ENCODE data around the gene TIGD6. TPM values are rescaled to one million over a fixed set of nuclear protein-coding genes. Genes with fewer than 3 reads are reported as not detected.
A peak's percentile ranks its signal among the peaks of the same experiment; 100 is the strongest.

The TIGD6 gene
- polyA plus RNA-seq, 4 donors, result 1.6 to 5.9 (median 3.0) TPM

DNA sequence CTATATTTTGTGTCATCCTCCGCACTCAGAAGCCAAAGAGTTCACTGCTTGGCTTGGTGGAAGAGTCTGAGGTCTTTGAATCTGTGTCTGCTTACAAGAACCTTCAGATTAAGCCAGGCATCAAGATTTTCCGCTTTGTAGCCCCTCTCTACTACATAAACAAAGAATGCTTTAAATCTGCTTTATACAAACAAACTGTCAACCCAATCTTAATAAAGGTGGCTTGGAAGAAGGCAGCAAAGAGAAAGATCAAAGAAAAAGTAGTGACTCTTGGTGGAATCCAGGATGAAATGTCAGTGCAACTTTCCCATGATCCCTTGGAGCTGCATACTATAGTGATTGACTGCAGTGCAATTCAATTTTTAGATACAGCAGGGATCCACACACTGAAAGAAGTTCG lies 19.2 kb downstream of the TIGD6 start:
- WGBS, 3 donors, result 75 to 97% (median 94%) methylated on average over 3 of the region's 3 CpGs
- no peak overlapping the region for H3K4me3 ChIP-seq (ENCODE audit: low read depth in 1 of 3, low read length in 3 of 3)
- no peaks in the 10 kb centered on the region for H3K9me3 ChIP-seq (ENCODE audit: control insufficient read depth in 2 of 2, insufficient read depth in 1 of 2, low read depth in 1 of 2, low read length in 1 of 2)
- no peak for DNase-seq
- peaks cover 3 to 25% (median 4%) of the 10 kb centered on the region in 3 donors for H3K4me1 ChIP-seq (ENCODE audit: control insufficient read depth in 3 of 3, insufficient read depth in 2 of 3, low read depth in 1 of 3, low read length in 2 of 3)
- no peak for FAIRE-seq
- H3K27me3 ChIP-seq (ENCODE audit: control insufficient read depth in 3 of 3, insufficient read depth in 3 of 3, low read length in 3 of 3), result no peaks in the 10 kb centered on the region
- peaks cover 0 to 14% (median 13%) of the 10 kb centered on the region in 3 donors for H3K36me3 ChIP-seq (ENCODE audit: control insufficient read depth in 3 of 3, insufficient read depth in 2 of 3, low read depth in 1 of 3, low read length in 3 of 3)
- no peak overlapping the region for H3K27ac ChIP-seq (ENCODE audit: low read depth in 1 of 3, low read length in 2 of 3)

DNA sequence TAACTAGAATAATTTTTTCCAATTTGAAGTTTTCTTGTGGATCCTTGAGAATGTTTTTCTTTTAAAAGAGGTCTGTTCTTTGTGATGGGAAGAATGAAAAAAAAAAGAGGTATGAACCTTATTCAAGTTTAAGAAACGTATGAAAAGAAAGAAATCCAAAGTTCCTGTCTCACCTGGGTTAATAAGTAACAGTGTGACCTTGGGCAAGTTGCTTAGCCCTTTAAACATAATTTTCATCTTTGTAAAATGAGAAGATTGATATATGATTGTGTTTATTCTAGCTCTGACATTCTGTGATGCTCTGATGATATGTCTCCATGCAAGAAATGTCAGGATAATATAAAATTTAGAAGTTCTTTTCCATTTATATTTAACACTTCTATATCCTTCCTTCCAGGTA lies 20.6 kb downstream of the TIGD6 start:
- Histone ChIP-seq H3K36me3 (ENCODE audit: control insufficient read depth in 3 of 3, insufficient read depth in 2 of 3, low read depth in 1 of 3, low read length in 3 of 3) (peaks cover 0 to 13% (median 12%) of the 10 kb centered on the region in 3 donors), H3K4me3 (ENCODE audit: low read depth in 1 of 3, low read length in 3 of 3) (no peak overlapping the region), H3K4me1 (ENCODE audit: control insufficient read depth in 3 of 3, insufficient read depth in 2 of 3, low read depth in 1 of 3, low read length in 2 of 3) (peaks cover 3 to 27% (median 6%) of the 10 kb centered on the region in 3 donors), H3K9me3 (ENCODE audit: control insufficient read depth in 2 of 2, insufficient read depth in 1 of 2, low read depth in 1 of 2, low read length in 1 of 2) (no peaks in the 10 kb centered on the region), H3K27me3 (ENCODE audit: control insufficient read depth in 3 of 3, insufficient read depth in 3 of 3, low read length in 3 of 3) (no peaks in the 10 kb centered on the region), H3K27ac (ENCODE audit: low read depth in 1 of 3, low read length in 2 of 3) (peak overlapping the region in 1 of 3 donors; percentile 7)
- WGBS, 3 donors, result 5 to 65% (median 24%) methylated on average over 1 of the region's 1 CpG
- DNase-seq (peak in 1 of 2 donors; percentile 31), FAIRE-seq (no peak)

DNA sequence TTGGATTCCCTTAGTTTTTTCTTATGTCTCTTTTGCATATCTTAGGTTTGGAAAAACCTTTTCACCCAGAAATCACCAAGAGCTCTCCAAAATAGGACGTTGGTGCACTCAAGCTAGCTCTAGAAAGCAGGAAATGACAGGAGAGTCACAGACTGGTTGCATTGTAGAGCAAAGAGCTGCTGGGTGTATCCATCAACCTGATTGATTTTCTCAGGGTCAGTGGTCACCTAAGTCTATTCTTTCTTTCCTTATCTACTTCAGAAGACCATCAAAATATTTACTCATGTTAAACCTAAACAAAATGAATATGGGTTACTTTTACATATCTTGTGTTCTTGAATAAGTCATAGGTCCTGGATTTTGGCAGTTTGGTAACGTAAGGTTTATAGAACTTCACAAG lies 25.0 kb downstream of the TIGD6 start:
- Histone ChIP-seq H3K27me3 (ENCODE audit: control insufficient read depth in 3 of 3, insufficient read depth in 3 of 3, low read length in 3 of 3) (no peaks in the 10 kb centered on the region), H3K4me1 (ENCODE audit: control insufficient read depth in 3 of 3, insufficient read depth in 2 of 3, low read depth in 1 of 3, low read length in 2 of 3) (peaks cover 3 to 12% (median 8%) of the 10 kb centered on the region in 3 donors), H3K36me3 (ENCODE audit: control insufficient read depth in 3 of 3, insufficient read depth in 2 of 3, low read depth in 1 of 3, low read length in 3 of 3) (peaks cover 0 to 19% (median 7%) of the 10 kb centered on the region in 3 donors), H3K9me3 (ENCODE audit: control insufficient read depth in 2 of 2, insufficient read depth in 1 of 2, low read depth in 1 of 2, low read length in 1 of 2) (no peaks in the 10 kb centered on the region), H3K27ac (ENCODE audit: low read depth in 1 of 3, low read length in 2 of 3) (no peak overlapping the region), H3K4me3 (ENCODE audit: low read depth in 1 of 3, low read length in 3 of 3) (no peak overlapping the region)
- FAIRE-seq (no peak), DNase-seq (no peak)
- WGBS, 3 donors, result 57 to 63% (median 61%) methylated on average over 2 of the region's 2 CpGs

- no peak for FAIRE-seq
- Histone ChIP-seq H3K4me1 (ENCODE audit: control insufficient read depth in 3 of 3, insufficient read depth in 2 of 3, low read depth in 1 of 3, low read length in 2 of 3) (peaks cover 0 to 34% (median 6%) of the 10 kb centered on the region in 3 donors), H3K27ac (ENCODE audit: low read depth in 1 of 3, low read length in 2 of 3) (peak overlapping the region in 1 of 3 donors; percentile 42)
These were observed 31.1 kb downstream of the TIGD6 start for GRCh38 chr5:149969181-149969930.

GRCh38 chr5:149966946-149967345 lies 33.5 kb downstream of the TIGD6 start:
- Histone ChIP-seq H3K4me1 (ENCODE audit: control insufficient read depth in 3 of 3, insufficient read depth in 2 of 3, low read depth in 1 of 3, low read length in 2 of 3) (peaks cover 0 to 45% (median 9%) of the 10 kb centered on the region in 3 donors), H3K27me3 (ENCODE audit: control insufficient read depth in 3 of 3, insufficient read depth in 3 of 3, low read length in 3 of 3) (no peaks in the 10 kb centered on the region), H3K4me3 (ENCODE audit: low read depth in 1 of 3, low read length in 3 of 3) (no peak overlapping the region), H3K27ac (ENCODE audit: low read depth in 1 of 3, low read length in 2 of 3) (peak overlapping the region in 2 of 3 donors; percentile 23 to 55), H3K9me3 (ENCODE audit: control insufficient read depth in 2 of 2, insufficient read depth in 1 of 2, low read depth in 1 of 2, low read length in 1 of 2) (no peaks in the 10 kb centered on the region), H3K36me3 (ENCODE audit: control insufficient read depth in 3 of 3, insufficient read depth in 2 of 3, low read depth in 1 of 3, low read length in 3 of 3) (peaks cover 0 to 10% (median 0%) of the 10 kb centered on the region in 3 donors)
- FAIRE-seq (no peak), DNase-seq (peak; percentile 57 to 77)
- WGBS, 3 donors, result 19 to 59% (median 40%) methylated on average over 3 of the region's 3 CpGs

More at GRCh38 chr5:149969181-149969930, 31.1 kb downstream of the TIGD6 start:
- Histone ChIP-seq H3K27me3 (ENCODE audit: control insufficient read depth in 3 of 3, insufficient read depth in 3 of 3, low read length in 3 of 3) (no peaks in the 10 kb centered on the region), H3K36me3 (ENCODE audit: control insufficient read depth in 3 of 3, insufficient read depth in 2 of 3, low read depth in 1 of 3, low read length in 3 of 3) (peaks cover 0 to 10% (median 0%) of the 10 kb centered on the region in 3 donors), H3K4me3 (ENCODE audit: low read depth in 1 of 3, low read length in 3 of 3) (no peak overlapping the region), H3K9me3 (ENCODE audit: control insufficient read depth in 2 of 2, insufficient read depth in 1 of 2, low read depth in 1 of 2, low read length in 1 of 2) (no peaks in the 10 kb centered on the region)
- peak; percentile 82 to 91 for DNase-seq
- WGBS, 3 donors, result 24 to 60% (median 45%) methylated on average over 4 of the region's 4 CpGs

GRCh38 chr5:149963729-149964128 lies 36.7 kb downstream of the TIGD6 start:
- H3K27me3 ChIP-seq (ENCODE audit: control insufficient read depth in 3 of 3, insufficient read depth in 3 of 3, low read length in 3 of 3), result no peaks in the 10 kb centered on the region
- H3K4me3 ChIP-seq (ENCODE audit: low read depth in 1 of 3, low read length in 3 of 3), result no peak overlapping the region
- WGBS, 3 donors, result 56 to 81% (median 70%) methylated on average over 3 of the region's 3 CpGs
- FAIRE-seq, result no peak
- peak; percentile 70 to 90 for DNase-seq
- H3K9me3 ChIP-seq (ENCODE audit: control insufficient read depth in 2 of 2, insufficient read depth in 1 of 2, low read depth in 1 of 2, low read length in 1 of 2), result no peaks in the 10 kb centered on the region
- H3K27ac ChIP-seq (ENCODE audit: low read depth in 1 of 3, low read length in 2 of 3), result peak overlapping the region in 1 of 3 donors; percentile 4
- peaks cover 0 to 46% (median 7%) of the 10 kb centered on the region in 3 donors for H3K4me1 ChIP-seq (ENCODE audit: control insufficient read depth in 3 of 3, insufficient read depth in 2 of 3, low read depth in 1 of 3, low read length in 2 of 3)
- H3K36me3 ChIP-seq (ENCODE audit: control insufficient read depth in 3 of 3, insufficient read depth in 2 of 3, low read depth in 1 of 3, low read length in 3 of 3), result peaks cover 0 to 6% (median 0%) of the 10 kb centered on the region in 3 donors

DNA sequence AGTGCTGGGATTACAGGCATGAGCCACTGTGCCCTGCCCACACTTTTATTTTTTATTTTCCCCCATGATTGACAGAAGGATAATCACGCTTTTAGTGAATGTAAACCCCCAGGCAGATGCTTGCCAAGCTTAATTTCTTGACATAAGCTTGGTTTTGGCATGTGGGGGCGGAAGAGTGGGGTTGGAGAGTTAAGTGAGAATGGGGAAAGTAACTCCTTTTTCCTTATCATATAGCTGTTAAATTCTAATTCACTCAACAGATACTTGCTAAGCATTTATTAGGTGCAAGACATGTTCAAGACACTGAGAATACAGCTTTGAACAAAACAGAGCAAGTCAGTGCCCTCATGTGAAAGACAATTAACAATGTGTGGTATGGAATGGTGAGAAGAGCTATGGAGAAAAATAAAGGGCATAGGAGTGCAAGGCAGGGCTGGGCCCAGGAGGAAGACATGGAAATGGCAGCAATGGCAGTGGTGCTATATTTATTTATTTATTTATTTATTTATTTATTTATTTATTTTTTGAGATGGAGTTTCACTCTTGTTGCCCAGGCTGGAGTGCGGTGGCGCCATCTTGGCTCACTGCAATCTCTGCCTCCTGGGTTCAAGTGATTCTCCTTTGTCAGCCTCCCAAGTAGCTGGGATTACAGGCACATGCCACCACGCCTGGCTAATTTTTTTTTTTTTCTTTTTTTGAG lies 37.7 kb downstream of the TIGD6 start:
- Histone ChIP-seq H3K4me3 (ENCODE audit: low read depth in 1 of 3, low read length in 3 of 3) (peak overlapping the region in 1 of 3 donors; percentile 88), H3K27ac (ENCODE audit: low read depth in 1 of 3, low read length in 2 of 3) (no peak overlapping the region)
- no peak for FAIRE-seq

DNA sequence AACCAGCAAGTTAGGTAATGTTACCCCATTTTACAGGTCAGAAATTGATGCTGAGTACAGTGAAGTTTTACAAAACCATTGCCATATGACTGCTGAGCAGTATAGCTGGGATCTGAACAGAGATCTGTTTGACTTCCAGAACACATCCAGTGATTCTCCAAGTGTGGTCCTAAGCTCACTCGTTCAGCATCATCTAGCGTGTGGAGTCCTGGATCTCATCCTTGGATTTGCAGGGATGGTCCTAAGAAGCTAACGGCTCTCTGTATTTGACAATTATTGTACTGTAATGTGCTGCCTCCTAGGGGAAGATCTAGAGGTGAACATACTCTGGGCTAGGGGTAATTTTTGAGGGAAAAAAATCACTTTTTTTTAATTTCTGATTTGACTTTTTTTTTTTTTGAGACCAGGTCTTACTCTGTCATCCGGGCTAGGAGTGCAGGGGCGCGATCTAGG lies 38.5 kb downstream of the TIGD6 start:
- DNase-seq (peak; percentile 41 to 68), FAIRE-seq (no peak)
- Histone ChIP-seq H3K27ac (ENCODE audit: low read depth in 1 of 3, low read length in 2 of 3) (no peak overlapping the region), H3K4me3 (ENCODE audit: low read depth in 1 of 3, low read length in 3 of 3) (peak overlapping the region; percentile 10 to 88 (median 85)), H3K4me1 (ENCODE audit: control insufficient read depth in 3 of 3, insufficient read depth in 2 of 3, low read depth in 1 of 3, low read length in 2 of 3) (peaks cover 0 to 48% (median 5%) of the 10 kb centered on the region in 3 donors), H3K27me3 (ENCODE audit: control insufficient read depth in 3 of 3, insufficient read depth in 3 of 3, low read length in 3 of 3) (no peaks in the 10 kb centered on the region), H3K9me3 (ENCODE audit: control insufficient read depth in 2 of 2, insufficient read depth in 1 of 2, low read depth in 1 of 2, low read length in 1 of 2) (no peaks in the 10 kb centered on the region), H3K36me3 (ENCODE audit: control insufficient read depth in 3 of 3, insufficient read depth in 2 of 3, low read depth in 1 of 3, low read length in 3 of 3) (peaks cover 0 to 6% (median 0%) of the 10 kb centered on the region in 3 donors)
- 64 to 70% (median 68%) methylated on average over 6 of the region's 6 CpGs for WGBS, 3 donors

More for the DNA sequence above, 37.7 kb downstream of the TIGD6 start:
- peaks cover 0 to 6% (median 0%) of the 10 kb centered on the region in 3 donors for H3K36me3 ChIP-seq (ENCODE audit: control insufficient read depth in 3 of 3, insufficient read depth in 2 of 3, low read depth in 1 of 3, low read length in 3 of 3)
- no peaks in the 10 kb centered on the region for H3K27me3 ChIP-seq (ENCODE audit: control insufficient read depth in 3 of 3, insufficient read depth in 3 of 3, low read length in 3 of 3)
- 93 to 98% (median 95%) methylated on average over 5 of the region's 5 CpGs for WGBS, 3 donors
- no peak for DNase-seq
- H3K9me3 ChIP-seq (ENCODE audit: control insufficient read depth in 2 of 2, insufficient read depth in 1 of 2, low read depth in 1 of 2, low read length in 1 of 2), result no peaks in the 10 kb centered on the region
- peaks cover 0 to 47% (median 5%) of the 10 kb centered on the region in 3 donors for H3K4me1 ChIP-seq (ENCODE audit: control insufficient read depth in 3 of 3, insufficient read depth in 2 of 3, low read depth in 1 of 3, low read length in 2 of 3)
